GM12878 (cell line): ENCODE results near the gene SRC. TPM values are rescaled to one million over a fixed set of nuclear protein-coding genes. Genes with fewer than 3 reads are reported as not detected.

Experiments used
- ATAC-seq: fragments of 200-7000 bp; cut with Tn5 transposase; 3 replicates; pipeline ENCODE4 v1.9.1; 2020; ENCODE audit warnings: mild to moderate bottlenecking, moderate library complexity
- BruUV-seq: library from RNA; stranded (reverse); fragments of 400-500 nt; replicated peaks from 2 replicates; lab custom pipeline; 2021; lab: Mats Ljungman, UMichigan
- CTCF ChIA-PET: fragments of 300-600 bp; sonication (Branson Sonifier 250); formaldehyde crosslinking; extraction: SDS; loops from one replicate; lab custom pipeline; 2021; ENCODE audit warnings: inconsistent platforms; lab: Yijun Ruan, JAX
- POLR2A ChIA-PET: fragments of 350-600 bp; formaldehyde crosslinking; extraction: SDS; loops from one replicate; lab custom pipeline; 2021; ENCODE audit warnings: inconsistent platforms; lab: Charles Lee
- RAD21 ChIA-PET: fragments of 300-600 bp; sonication (Branson Sonifier 250); formaldehyde crosslinking; loops from one replicate; lab custom pipeline; 2023; ENCODE audit warnings: antibody characterized with exemption; ENCODE audit not compliant: unreplicated experiment; lab: Charles Lee
- SMC1A ChIA-PET: fragments of 300-600 bp; sonication (Branson Sonifier 250); formaldehyde crosslinking; loops from one replicate; lab custom pipeline; 2023; ENCODE audit not compliant: unreplicated experiment, uncharacterized antibody; lab: Charles Lee
- DNase-seq: peaks from one replicate; pipeline ENCODE4 v3.0.0-alpha.2; 2011; ENCODE audit warnings: low read depth, low spot score
- FAIRE-seq: peaks from 3 replicates; lab custom pipeline; 2011; peaks lifted over from hg19 to GRCh38; lab: Jason Lieb, UNC
- H2AFZ ChIP-seq: 2 replicates; pipeline ENCODE4 v1.6.0; 2011; ENCODE audit warnings: low read depth, low read length, control low read depth; ENCODE audit not compliant: control insufficient read depth
- H3K27ac ChIP-seq: 2 replicates; pipeline ENCODE4 v1.5.1; 2011; ENCODE audit warnings: control low read depth; ENCODE audit not compliant: control insufficient read depth, insufficient read depth
- H3K27me3 ChIP-seq, 2 experiments: replicated peaks in 1 of 2; 2 replicates each; pipeline versions ENCODE4 v1.6.0 to v1.6.1; 2011; ENCODE audit warnings: low read length in 1 of 2; ENCODE audit not compliant: control insufficient read depth in 2 of 2, insufficient read depth in 2 of 2
- H3K36me3 ChIP-seq, 2 experiments: 2 replicates each; pipeline ENCODE4 v1.5.1; 2011; ENCODE audit warnings: low read length in 1 of 2; ENCODE audit not compliant: control insufficient read depth in 2 of 2, insufficient read depth in 2 of 2
- H3K4me1 ChIP-seq: 2 replicates; pipeline ENCODE4 v1.6.1; 2011; ENCODE audit warnings: mild to moderate bottlenecking, low read length, moderate library complexity, mixed read lengths; ENCODE audit not compliant: control insufficient read depth, insufficient read depth
- H3K4me2 ChIP-seq: 2 replicates; pipeline ENCODE4 v1.6.0; 2011; ENCODE audit warnings: control low read depth; ENCODE audit not compliant: control insufficient read depth, insufficient read depth
- H3K4me3 ChIP-seq: fragments of 200-600 bp; sonication (generic); 2 replicates; pipeline ENCODE4 v1.5.1; 2016
- H3K79me2 ChIP-seq: 2 replicates; pipeline ENCODE4 v1.6.0; 2011; ENCODE audit warnings: low read length; ENCODE audit not compliant: control insufficient read depth, insufficient read depth
- H3K9ac ChIP-seq: 2 replicates; pipeline ENCODE4 v1.8.0; 2011; ENCODE audit warnings: low read length, control low read depth, mixed read lengths; ENCODE audit not compliant: control insufficient read depth, insufficient read depth
- H3K9me3 ChIP-seq: replicated peaks from 3 replicates; pipeline ENCODE4 v1.5.1; 2011; ENCODE audit warnings: mild to moderate bottlenecking, low read length; ENCODE audit not compliant: control insufficient read depth, insufficient read depth
- H4K20me1 ChIP-seq: 2 replicates; pipeline ENCODE4 v1.6.0; 2011; ENCODE audit not compliant: control insufficient read depth, insufficient read depth
- ATF2 ChIP-seq: IDR thresholded peaks from 2 replicates; pipeline ENCODE4 v1.6.1; 2012; ENCODE audit warnings: low read length, inconsistent platforms
- CBX5 ChIP-seq: sonication (generic); IDR thresholded peaks from 2 replicates; pipeline ENCODE4 v1.6.1; 2016; ENCODE audit warnings: low read depth, moderate library complexity, mild to moderate bottlenecking, inconsistent platforms
- CEBPB ChIP-seq, 2 experiments: fragments of 150-350 bp in 1 of 2; IDR thresholded peaks; 2 replicates each; pipeline ENCODE4 v1.6.1; 2012 to 2014; ENCODE audit warnings: low read depth in 2 of 2, low read length in 2 of 2, borderline replicate concordance in 1 of 2, inconsistent platforms in 1 of 2
- DPF2 ChIP-seq: fragments of 450-650 bp; IDR thresholded peaks from 2 replicates; pipeline ENCODE4 v1.6.1; 2017; ENCODE audit warnings: mild to moderate bottlenecking
- RAD51 ChIP-seq: fragments of 450-650 bp; IDR thresholded peaks from 2 replicates; pipeline ENCODE4 v1.6.1; 2016; ENCODE audit warnings: moderate library complexity, mild to moderate bottlenecking, inconsistent platforms
- TARDBP ChIP-seq: IDR thresholded peaks from 2 replicates; pipeline ENCODE4 v1.6.1; 2016; ENCODE audit warnings: borderline replicate concordance
- ZNF384 ChIP-seq: IDR thresholded peaks from 2 replicates; pipeline ENCODE4 v1.6.1; 2012; ENCODE audit warnings: low read depth, mild to moderate bottlenecking, low read length, improper control_type of control experiment, borderline replicate concordance
- ZSCAN29 ChIP-seq: fragments of 450-650 bp; IDR thresholded peaks from 2 replicates; pipeline ENCODE4 v1.6.1; 2017; ENCODE audit warnings: mild to moderate bottlenecking, moderate library complexity
- WGBS: methylation state at CpG from one replicate; pipeline ENCODE4 v1.1.6; 2016; ENCODE audit warnings: low lambda C conversion rate; ENCODE audit not compliant: insufficient replicate concordance, insufficient coverage; ENCODE audit errors: missing lambda C conversion rate; 5-methylcytosine and 5-hydroxymethylcytosine counted together
- in situ Hi-C: fragments of 300-500 bp; cut with MboI; formaldehyde crosslinking; loops from 9 replicates; pipeline ENCODE4 v1.14.3; 2018; ENCODE audit warnings: mixed read lengths
- intact Hi-C: fragments of 100-400 bp; cut with micrococcal nuclease; formaldehyde crosslinking; loops from one replicate; pipeline ENCODE4 v1.14.2; 2022; ENCODE audit not compliant: unreplicated experiment
- polyA plus RNA-seq, 11 experiments: library from polyadenylated mRNA; depleted of rRNA in 4 of 11; unstranded in 6 of 11; stranded (reverse) in 5 of 11; fragments of >200 nt; fragmentation: Nextera tagmentation in 4 of 11; fragmentation: Illumina TruSeq in 1 of 11; extraction: Ambion mirVana in 4 of 11; extraction: Trizol in 1 of 11; gene quantifications; 1 replicate in 1 of 11; 2 replicates in 10 of 11; pipeline versions ENCODE4 v1.2.1 to v1.2.3, GENCODE V29; 2011 to 2016; ENCODE audit warnings: inconsistent platforms in 2 of 11, missing spikeins in 2 of 11, low read depth in 1 of 11
- total RNA-seq, 4 experiments: library from RNA; depleted of rRNA in 3 of 4; stranded (reverse); fragments of >200 nt in 3 of 4; fragmentation: Illumina TruSeq in 1 of 4; extraction: Trizol in 1 of 4; gene quantifications; 2 replicates each; pipeline versions ENCODE4 v1.2.1 to v1.2.3, GENCODE V29; 2013 to 2021

Gene SRC
- total and polyA plus RNA-seq, 10 of the 15 experiments (the other 5 are each of a cell fraction or from before 2014, with no cell fraction given), result 0.60 to 71.3 (median 27.2) TPM

- ATAC-seq, result no peak
- SMC1A ChIA-PET, result interaction anchor here (0.6 to 2.0 kb wide), 6 partner anchors 13 to 1488 kb away, joined by 3 to 12 read pairs (median 3); partner anchors contain the start of gene MANBAL
- H3K9ac ChIP-seq, result peak overlapping the region; percentile 7; the same call in 1 of the 2 replicates
- H3K9me3 ChIP-seq, result no peaks in the 10 kb centered on the region
- no peaks in the 10 kb centered on the region for H4K20me1 ChIP-seq
- H2AFZ ChIP-seq, result no peak overlapping the region
- H3K4me3 ChIP-seq, result no peak overlapping the region
- WGBS, result 98% methylated on average over 5 of the region's 5 CpGs
- H3K79me2 ChIP-seq, result peaks cover 20% of the 10 kb centered on the region
- FAIRE-seq, result no peak
- H3K27ac ChIP-seq, result peak overlapping the region; percentile 93
- H3K4me1 ChIP-seq, result peaks cover 33% of the 10 kb centered on the region
- POLR2A ChIA-PET, result interaction anchor here (0.9 to 1.4 kb wide), 6 partner anchors 15 to 41 kb away, joined by 3 to 5 read pairs (median 4); no protein-coding TSS in a partner anchor
- RAD21 ChIA-PET, result interaction anchor here (1.8 to 2.6 kb wide), 4 partner anchors 18 to 65 kb away, joined by 7 to 14 read pairs (median 8); no protein-coding TSS in a partner anchor
- BruUV-seq, result TSS peak; percentile 57
- no peak for TF ChIP-seq RAD51
- no peak for TF ChIP-seq ATF2
- no peak for TF ChIP-seq CEBPB (IDR thresholded peaks at IDR 0.05; ENCODE audit: borderline replicate concordance in 1 of 2, low read depth in 2 of 2, low read length in 2 of 2)
- no peak for TF ChIP-seq CBX5
- no peak for TF ChIP-seq ZSCAN29
- no peak for TF ChIP-seq TARDBP
- no peak for TF ChIP-seq ZNF384
- TF ChIP-seq DPF2, result no peak
- CTCF ChIA-PET, result interaction anchor here (1.4 to 1.5 kb wide), 2 partner anchors 47 to 121 kb away, joined by 3 to 4 read pairs; no protein-coding TSS in a partner anchor
- peak overlapping the region; percentile 80 for H3K4me2 ChIP-seq
- in situ Hi-C loops (no loop called here), intact Hi-C loops (no loop called here)
- no peaks in the 10 kb centered on the region for H3K27me3 ChIP-seq
- DNase-seq, result no peak
- peaks cover 20 to 21% of the 10 kb centered on the region in 2 experiments; a peak in 3 of 4 replicates for H3K36me3 ChIP-seq
These were observed 29.2 kb upstream of the SRC start for GRCh38 chr20:37316775-37317170.
